GM19455 (cell line): ENCODE results near the gene ING3.
"Not testable (repeated sequence)": the region's sequence is repeated elsewhere in the genome, so short reads cannot be mapped to it uniquely, and the experiment has no call there.

Experiments used
- ATAC-seq: cut with Tn5 transposase; IDR thresholded peaks from one replicate; pipeline ENCODE4 v1.9.1; 2021; ENCODE audit not compliant: unreplicated experiment

ING3 gene

GRCh38 chr7:121001234-121001906, 50.8 kb downstream of the ING3 start:
- no peak for ATAC-seq

GRCh38 chr7:121002048-121002756, 51.6 kb downstream of the ING3 start:
- ATAC-seq: no peak

- ATAC-seq: no peak
These were observed 52.2 kb downstream of the ING3 start for GRCh38 chr7:121002757-121003200.

- no peak for ATAC-seq
These were observed 53.6 kb downstream of the ING3 start for GRCh38 chr7:121003986-121004685.

- ATAC-seq: not testable (repeated sequence)
These were observed 54.5 kb downstream of the ING3 start for GRCh38 chr7:121005058-121005457.

- ATAC-seq: no peak
These were observed 55.5 kb downstream of the ING3 start for GRCh38 chr7:121005996-121006584.

GRCh38 chr7:121006711-121007315, 56.2 kb downstream of the ING3 start:
- ATAC-seq: no peak

- ATAC-seq: no peak
These were observed 58.2 kb downstream of the ING3 start for GRCh38 chr7:121008816-121009215.

- ATAC-seq: no peak
These were observed 60.8 kb downstream of the ING3 start for GRCh38 chr7:121011401-121011800.

GRCh38 chr7:121012170-121012874, 61.7 kb downstream of the ING3 start:
- no peak for ATAC-seq

GRCh38 chr7:121012919-121013318, 62.3 kb downstream of the ING3 start:
- ATAC-seq: no peak

- ATAC-seq: no peak
These were observed 65.0 kb downstream of the ING3 start for GRCh38 chr7:121015560-121015959.

GRCh38 chr7:121016966-121017365, 66.4 kb downstream of the ING3 start:
- ATAC-seq: no peak

GRCh38 chr7:121017586-121017985, 67.0 kb downstream of the ING3 start:
- ATAC-seq: no peak

- ATAC-seq: no peak
These were observed 68.4 kb downstream of the ING3 start for GRCh38 chr7:121019018-121019417.

- ATAC-seq: no peak
These were observed 69.8 kb downstream of the ING3 start for GRCh38 chr7:121020249-121020988.

GRCh38 chr7:121020989-121021969, 70.7 kb downstream of the ING3 start:
- ATAC-seq: no peak

- ATAC-seq: no peak
These were observed 72.6 kb downstream of the ING3 start for GRCh38 chr7:121023194-121023593.
